HG02763 (cell line): ENCODE results near the gene DRD1.
"Not testable (repeated sequence)": the region's sequence is repeated elsewhere in the genome, so short reads cannot be mapped to it uniquely, and the experiment has no call there.

Source experiments
- ATAC-seq: cut with Tn5 transposase; IDR thresholded peaks from one replicate; pipeline ENCODE4 v1.9.1; 2021; ENCODE audit warnings: mild to moderate bottlenecking, moderate library complexity; ENCODE audit not compliant: unreplicated experiment

DRD1 gene

GRCh38 chr5:175468892-175469291, 24.9 kb upstream of the DRD1 start:
- ATAC-seq: no peak

- ATAC-seq: no peak
Measured at GRCh38 chr5:175467983-175468690, 24.2 kb upstream of the DRD1 start.

- ATAC-seq: no peak
Measured at GRCh38 chr5:175466700-175467318, 22.8 kb upstream of the DRD1 start.

- no peak for ATAC-seq
Measured at GRCh38 chr5:175465282-175465681, 21.3 kb upstream of the DRD1 start.

GRCh38 chr5:175464942-175465233, 20.9 kb upstream of the DRD1 start:
- no peak for ATAC-seq

GRCh38 chr5:175464074-175464941, 20.3 kb upstream of the DRD1 start:
- peak; percentile 95 for ATAC-seq

- ATAC-seq: no peak
Measured at GRCh38 chr5:175463641-175464040, 19.7 kb upstream of the DRD1 start.

GRCh38 chr5:175461370-175461769, 17.4 kb upstream of the DRD1 start:
- ATAC-seq: no peak

- no peak for ATAC-seq
Measured at GRCh38 chr5:175460552-175460951, 16.6 kb upstream of the DRD1 start.

- ATAC-seq: no peak
Measured at GRCh38 chr5:175460126-175460525, 16.1 kb upstream of the DRD1 start.

- peak; percentile 89 for ATAC-seq
Measured at GRCh38 chr5:175457466-175457865, 13.5 kb upstream of the DRD1 start.

GRCh38 chr5:175456105-175456742, 12.2 kb upstream of the DRD1 start:
- ATAC-seq: no peak

GRCh38 chr5:175454338-175454737, 10.4 kb upstream of the DRD1 start:
- ATAC-seq: not testable (repeated sequence)

- ATAC-seq: no peak
Measured at GRCh38 chr5:175452166-175452565, 8.2 kb upstream of the DRD1 start.

- ATAC-seq: no peak
Measured at GRCh38 chr5:175448276-175448675, 4.3 kb upstream of the DRD1 start.

- no peak for ATAC-seq
Measured at GRCh38 chr5:175447571-175447970, 3.6 kb upstream of the DRD1 start.

- ATAC-seq: not testable (repeated sequence)
Measured at GRCh38 chr5:175446378-175446777, 2.4 kb upstream of the DRD1 start.

- no peak for ATAC-seq
Measured at GRCh38 chr5:175444905-175445456, 999 bp upstream of the DRD1 start.

- no peak for ATAC-seq
Measured at GRCh38 chr5:175443514-175444059, 395 bp downstream of the DRD1 start.

GRCh38 chr5:175438234-175438857, 5.6 kb downstream of the DRD1 start:
- no peak for ATAC-seq
